Uterus (tissue), 2 donors: ENCODE data around the gene OPCML.

ENCODE experiments used
- POLR2A ChIP-seq, 2 donors: fragments of 450-650 bp; IDR thresholded peaks; one replicate each; pipeline ENCODE4 v1.6.1; 2016; ENCODE audit warnings: antibody characterized with exemption in 2 of 2, mild to moderate bottlenecking in 1 of 2, moderate library complexity in 1 of 2
- TF ChIP-seq, protein P1 (sequence below), 4 experiments: fragments of 200-600 bp in 2 of 4; fragments of 450-650 bp in 2 of 4; sonication (generic) in 2 of 4; IDR thresholded peaks; one replicate each; pipeline ENCODE4 v1.5.1; 2016 to 2019; ENCODE audit warnings: antibody characterized with exemption in 4 of 4, mild to moderate bottlenecking in 2 of 4, moderate library complexity in 1 of 4

DNA sequence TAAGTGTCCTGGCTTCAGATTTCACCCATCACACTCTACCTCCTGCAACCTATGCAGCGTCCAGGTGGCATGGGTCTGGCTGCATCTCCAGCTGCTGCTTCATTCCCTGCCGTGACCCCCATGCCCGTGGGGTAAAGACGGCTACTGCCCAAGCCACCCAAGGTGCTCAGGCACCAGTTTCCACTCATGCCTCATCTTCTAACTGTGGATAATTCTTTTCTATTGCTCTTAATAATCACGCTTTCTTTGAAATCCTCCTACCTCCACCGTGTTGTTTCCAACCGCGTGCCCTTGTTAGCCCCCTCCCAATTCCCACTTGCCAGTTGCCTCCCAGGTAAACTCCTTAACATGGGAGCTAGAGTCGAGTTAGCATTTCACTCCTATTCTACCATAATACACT lies 738.5 kb downstream of the OPCML start:
- TF ChIP-seq, protein P1, sequence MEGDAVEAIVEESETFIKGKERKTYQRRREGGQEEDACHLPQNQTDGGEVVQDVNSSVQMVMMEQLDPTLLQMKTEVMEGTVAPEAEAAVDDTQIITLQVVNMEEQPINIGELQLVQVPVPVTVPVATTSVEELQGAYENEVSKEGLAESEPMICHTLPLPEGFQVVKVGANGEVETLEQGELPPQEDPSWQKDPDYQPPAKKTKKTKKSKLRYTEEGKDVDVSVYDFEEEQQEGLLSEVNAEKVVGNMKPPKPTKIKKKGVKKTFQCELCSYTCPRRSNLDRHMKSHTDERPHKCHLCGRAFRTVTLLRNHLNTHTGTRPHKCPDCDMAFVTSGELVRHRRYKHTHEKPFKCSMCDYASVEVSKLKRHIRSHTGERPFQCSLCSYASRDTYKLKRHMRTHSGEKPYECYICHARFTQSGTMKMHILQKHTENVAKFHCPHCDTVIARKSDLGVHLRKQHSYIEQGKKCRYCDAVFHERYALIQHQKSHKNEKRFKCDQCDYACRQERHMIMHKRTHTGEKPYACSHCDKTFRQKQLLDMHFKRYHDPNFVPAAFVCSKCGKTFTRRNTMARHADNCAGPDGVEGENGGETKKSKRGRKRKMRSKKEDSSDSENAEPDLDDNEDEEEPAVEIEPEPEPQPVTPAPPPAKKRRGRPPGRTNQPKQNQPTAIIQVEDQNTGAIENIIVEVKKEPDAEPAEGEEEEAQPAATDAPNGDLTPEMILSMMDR (IDR thresholded peaks at IDR 0.05), result no peak
- TF ChIP-seq POLR2A (IDR thresholded peaks at IDR 0.05), result no peak
